K562 (cell line): ENCODE measurements around the gene CASTOR1. TPM values are rescaled to one million over a fixed set of nuclear protein-coding genes. Genes with fewer than 3 reads are reported as not detected.

ENCODE experiments used
- MLX ChIP-seq, 2 experiments: fragments of 450-650 bp in 1 of 2; sonication (generic) in 1 of 2; formaldehyde crosslinking; conservative IDR thresholded peaks; 2 replicates each; pipeline versions ENCODE4 v1.4.0 to v1.8.1; 2020 to 2022; ENCODE audit warnings: mild to moderate bottlenecking in 1 of 2, missing genetic modification reagents in 1 of 2
- RERE ChIP-seq: sonication (generic); formaldehyde crosslinking; IDR thresholded peaks from 2 replicates; pipeline ENCODE4 v1.8.0; 2023; ENCODE audit warnings: missing genetic modification reagents, mild to moderate bottlenecking, borderline replicate concordance
- polyA plus RNA-seq, 8 experiments: library from polyadenylated mRNA; depleted of rRNA in 4 of 8; stranded (reverse) in 5 of 8; unstranded in 3 of 8; fragments of >200 nt; fragmentation: Nextera tagmentation in 2 of 8; fragmentation: Illumina TruSeq in 1 of 8; extraction: Ambion mirVana in 2 of 8; extraction: Trizol in 1 of 8; gene quantifications; 2 replicates each; pipeline versions ENCODE4 v1.2.1 to v1.2.3, GENCODE V29; 2011 to 2014; ENCODE audit warnings: inconsistent platforms in 1 of 8, missing spikeins in 1 of 8
- total RNA-seq, 7 experiments: library from RNA; depleted of rRNA in 6 of 7; stranded (reverse); fragments of >200 nt in 6 of 7; fragmentation: Illumina TruSeq in 2 of 7; extraction: Trizol in 2 of 7; gene quantifications; 2 replicates each; pipeline versions ENCODE4 v1.2.1 to v1.2.3, GENCODE V29; 2011 to 2021; ENCODE audit warnings: low replicate concordance in 1 of 7

The CASTOR1 gene
- total and polyA plus RNA-seq, 9 of the 15 experiments (the other 6 are each of a cell fraction or from before 2014, with no cell fraction given) = 0.35 to 2.6 (median 1.1) TPM

DNA sequence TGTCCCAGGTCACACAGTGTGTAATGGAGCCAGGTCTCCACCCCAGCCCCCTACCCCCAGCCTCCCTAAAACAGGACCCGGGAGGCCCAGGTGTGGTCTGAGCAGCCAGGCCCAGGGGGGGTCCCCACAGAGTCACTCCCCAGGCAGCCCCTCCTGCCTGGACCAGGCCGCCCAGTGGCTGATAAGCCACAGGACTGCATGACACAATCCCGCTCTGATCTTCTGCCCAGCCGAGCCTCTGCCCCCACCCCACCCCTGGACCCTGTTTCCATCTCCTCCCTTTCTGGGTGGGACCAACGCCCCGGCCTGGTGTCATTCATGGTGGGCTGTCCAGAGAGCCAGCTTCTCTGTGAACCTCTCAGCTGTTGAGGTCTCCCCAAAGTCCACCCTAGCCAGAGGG is 35.0 kb downstream of the CASTOR1 start (continued):
- TF ChIP-seq MLX (CRISPR knock-in tag; conservative IDR thresholded peaks at IDR 0.05) (no peak), RERE (CRISPR knock-in tag) (no peak)
